ENCODE results near the gene SDHB.

The SDHB gene

GRCh38 chr1:17053685-17054410 is at the start of gene SDHB:
SDHB (minus strand) TSS chr1:17054032; CDS start chr1:17054019, 13 bp downstream.
- H3K36me3 ChIP-seq (ENCODE audit: insufficient read depth, low read length) = peaks cover 27% of the 10 kb centered on the region
- H3F3A ChIP-seq (ENCODE audit: insufficient read depth, low read length) = no peaks in the 10 kb centered on the region
- peaks cover 13% of the 10 kb centered on the region for H3K4me1 ChIP-seq (ENCODE audit: insufficient read depth, low read length, severe bottlenecking)
- peak within 1 kb of the TSS; percentile 76 for H3K4me3 ChIP-seq (ENCODE audit: low read depth, low read length, poor library complexity, severe bottlenecking)
- no peaks in the 10 kb centered on the region for H3K27me3 ChIP-seq (ENCODE audit: insufficient read depth, low read length)
- peak within 1 kb of the TSS; percentile 82 for H3K9ac ChIP-seq (ENCODE audit: low read length)
- H3K4me2 ChIP-seq (ENCODE audit: low read length) = peak within 1 kb of the TSS; percentile 87
- H2AFZ ChIP-seq (ENCODE audit: low read length) = no peak within 1 kb of the TSS
- peak within 1 kb of the TSS; percentile 21 for H3K27ac ChIP-seq (ENCODE audit: low read depth, low read length, poor library complexity, severe bottlenecking)
- H3K9me2 ChIP-seq (ENCODE audit: low read depth, low read length) = no peaks in the 10 kb centered on the region
- no peak for TF ChIP-seq EZH2 (IDR thresholded peaks at IDR 0.05; ENCODE audit: borderline replicate concordance, low read length)
- TF ChIP-seq CTCF (IDR thresholded peaks at IDR 0.05; ENCODE audit: low read length) = no peak
- no peaks in the 10 kb centered on the region for H4K20me1 ChIP-seq (ENCODE audit: insufficient read depth, low read length)
- H3K79me2 ChIP-seq (ENCODE audit: insufficient read depth, low read length) = peaks cover 31% of the 10 kb centered on the region
- no peaks in the 10 kb centered on the region for H3K9me3 ChIP-seq (ENCODE audit: low read length)

- H2AFZ ChIP-seq (ENCODE audit: low read length) = no peak overlapping the region
- no peaks in the 10 kb centered on the region for H3K9me3 ChIP-seq (ENCODE audit: low read length)
- no peak overlapping the region for H3K4me2 ChIP-seq (ENCODE audit: low read length)
- H3K9ac ChIP-seq (ENCODE audit: low read length) = no peak overlapping the region
- H3K9me2 ChIP-seq (ENCODE audit: low read depth, low read length) = no peaks in the 10 kb centered on the region
- no peak overlapping the region for H3K27ac ChIP-seq (ENCODE audit: low read depth, low read length, poor library complexity, severe bottlenecking)
- no peaks in the 10 kb centered on the region for H3F3A ChIP-seq (ENCODE audit: insufficient read depth, low read length)
- H3K4me1 ChIP-seq (ENCODE audit: insufficient read depth, low read length, severe bottlenecking) = no peaks in the 10 kb centered on the region
- H4K20me1 ChIP-seq (ENCODE audit: insufficient read depth, low read length) = no peaks in the 10 kb centered on the region
- TF ChIP-seq EZH2 (IDR thresholded peaks at IDR 0.05; ENCODE audit: borderline replicate concordance, low read length) (no peak), CTCF (IDR thresholded peaks at IDR 0.05; ENCODE audit: low read length) (no peak)
- no peaks in the 10 kb centered on the region for H3K79me2 ChIP-seq (ENCODE audit: insufficient read depth, low read length)
- no peaks in the 10 kb centered on the region for H3K36me3 ChIP-seq (ENCODE audit: insufficient read depth, low read length)
- 0 out of 2 replicates have a peak, but pooled peaks cover 3% of the 10 kb centered on the region for H3K27me3 ChIP-seq (ENCODE audit: insufficient read depth, low read length)
- no peak overlapping the region for H3K4me3 ChIP-seq (ENCODE audit: low read depth, low read length, poor library complexity, severe bottlenecking)
These were observed 48.4 kb upstream of the SDHB start for GRCh38 chr1:17102232-17102631.

GRCh38 chr1:17101261-17101660 is 47.4 kb upstream of the SDHB start:
- Histone ChIP-seq H3K4me3 (ENCODE audit: low read depth, low read length, poor library complexity, severe bottlenecking) (no peak overlapping the region), H3K36me3 (ENCODE audit: insufficient read depth, low read length) (no peaks in the 10 kb centered on the region), H3K9me2 (ENCODE audit: low read depth, low read length) (no peaks in the 10 kb centered on the region), H3K79me2 (ENCODE audit: insufficient read depth, low read length) (no peaks in the 10 kb centered on the region), H3K4me2 (ENCODE audit: low read length) (no peak overlapping the region), H3K9ac (ENCODE audit: low read length) (no peak overlapping the region), H2AFZ (ENCODE audit: low read length) (no peak overlapping the region), H3K27me3 (ENCODE audit: insufficient read depth, low read length) (0 out of 2 replicates have a peak, but pooled peaks cover 3% of the 10 kb centered on the region), H4K20me1 (ENCODE audit: insufficient read depth, low read length) (no peaks in the 10 kb centered on the region), H3K4me1 (ENCODE audit: insufficient read depth, low read length, severe bottlenecking) (no peaks in the 10 kb centered on the region), H3F3A (ENCODE audit: insufficient read depth, low read length) (no peaks in the 10 kb centered on the region), H3K27ac (ENCODE audit: low read depth, low read length, poor library complexity, severe bottlenecking) (no peak overlapping the region), H3K9me3 (ENCODE audit: low read length) (no peaks in the 10 kb centered on the region)
- TF ChIP-seq CTCF (IDR thresholded peaks at IDR 0.05; ENCODE audit: low read length) (no peak), EZH2 (IDR thresholded peaks at IDR 0.05; ENCODE audit: borderline replicate concordance, low read length) (no peak)
